Nephron (organoid): ENCODE results near the gene ZMYM4.
A peak's percentile ranks its signal among the peaks of the same experiment; 100 is the strongest.

Source experiments
- H3K27ac Mint-ChIP-seq, 3 experiments: 2 replicates each; pipeline ENCODE4 v1.8.0; 2020; ENCODE audit warnings: mixed read lengths in 3 of 3, mild to moderate bottlenecking in 2 of 3, moderate library complexity in 1 of 3
- H3K27me3 Mint-ChIP-seq: 2 replicates; pipeline ENCODE4 v1.8.0; 2021; ENCODE audit warnings: low read depth, mild to moderate bottlenecking, moderate library complexity, mixed read lengths
- H3K36me3 Mint-ChIP-seq: 2 replicates; pipeline ENCODE4 v1.8.0; 2020; ENCODE audit warnings: low read depth, mixed read lengths
- H3K4me1 Mint-ChIP-seq: 2 replicates; pipeline ENCODE4 v1.8.0; 2020; ENCODE audit warnings: mixed read lengths
- H3K4me3 Mint-ChIP-seq, 3 experiments: 2 replicates each; pipeline ENCODE4 v1.8.0; 2020; ENCODE audit warnings: mild to moderate bottlenecking in 3 of 3, mixed read lengths in 3 of 3, moderate library complexity in 2 of 3
- H3K9me3 Mint-ChIP-seq: 2 replicates; pipeline ENCODE4 v1.8.0; 2020; ENCODE audit warnings: mixed read lengths
- CTCF ChIP-seq, 3 experiments: fragments of 200-600 bp; sonication (generic); IDR thresholded peaks; one replicate each; pipeline ENCODE4 v1.5.0; 2021; ENCODE audit warnings: antibody characterized with exemption in 3 of 3; ENCODE audit not compliant: unreplicated experiment in 3 of 3

The ZMYM4 gene

DNA sequence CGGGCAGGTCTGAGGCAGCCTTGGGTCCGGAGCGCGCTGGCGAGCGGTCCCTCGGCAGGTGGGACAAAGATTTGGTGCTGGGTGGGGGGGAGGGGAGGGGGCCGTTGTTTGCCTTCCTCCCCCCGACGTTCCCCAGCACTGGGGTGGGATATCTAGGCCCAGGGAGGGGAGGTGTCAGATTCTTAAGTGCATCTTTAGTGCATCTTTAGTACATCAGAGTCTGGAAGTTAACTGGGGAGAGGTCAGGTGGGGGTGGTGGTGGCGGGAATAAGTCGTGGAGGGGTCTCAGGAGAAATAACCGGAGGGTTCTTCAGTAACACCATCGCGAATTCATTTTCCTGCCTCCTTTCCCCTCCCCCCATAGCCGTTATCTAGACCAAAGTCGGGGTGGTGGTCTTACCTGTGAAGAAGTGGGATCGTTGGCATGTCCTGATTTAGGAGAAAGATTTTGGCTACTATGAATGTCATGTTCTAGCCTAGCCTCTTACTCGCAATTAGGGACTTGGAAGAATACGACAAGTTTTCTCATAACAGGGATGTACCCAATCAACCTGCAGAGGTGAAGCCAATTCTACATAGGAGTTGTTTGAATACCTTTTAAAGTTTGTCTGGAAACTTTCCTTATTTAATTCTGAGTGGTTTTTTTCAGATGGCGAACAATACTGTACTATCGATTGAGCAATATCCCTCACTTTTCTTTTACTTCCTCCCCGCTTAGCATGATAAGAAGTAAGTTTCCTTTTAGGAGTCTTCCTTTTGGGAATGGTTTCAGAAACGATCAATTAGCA lies 886 bp downstream of the ZMYM4 start:
- Mint-ChIP-seq H3K27ac (peak overlapping the region; percentile 88 to 95 (median 93)), H3K36me3 (peaks cover 24% of the 10 kb centered on the region), H3K27me3 (no peaks in the 10 kb centered on the region), H3K4me3 (peak overlapping the region; percentile 84 to 94 (median 88)), H3K9me3 (no peaks in the 10 kb centered on the region), H3K4me1 (peaks cover 36% of the 10 kb centered on the region)
- no peak for TF ChIP-seq CTCF (IDR thresholded peaks at IDR 0.05; ENCODE audit: unreplicated experiment in 3 of 3)

- Mint-ChIP-seq H3K27ac (peak overlapping the region; percentile 88 to 95 (median 93)), H3K9me3 (no peaks in the 10 kb centered on the region), H3K27me3 (no peaks in the 10 kb centered on the region), H3K4me1 (peaks cover 31% of the 10 kb centered on the region), H3K36me3 (peaks cover 27% of the 10 kb centered on the region), H3K4me3 (peak overlapping the region; percentile 84 to 94 (median 88))
- TF ChIP-seq CTCF (IDR thresholded peaks at IDR 0.05; ENCODE audit: unreplicated experiment in 3 of 3): no peak
These were observed 1.4 kb downstream of the ZMYM4 start for GRCh38 chr1:35269989-35270289.

- peaks cover 23% of the 10 kb centered on the region for H3K4me1 Mint-ChIP-seq
- peak overlapping the region; percentile 84 to 94 (median 87) for H3K4me3 Mint-ChIP-seq
- no peaks in the 10 kb centered on the region for H3K9me3 Mint-ChIP-seq
These were observed 2.3 kb downstream of the ZMYM4 start for GRCh38 chr1:35270836-35271235.

GRCh38 chr1:35274197-35274596 lies 5.7 kb downstream of the ZMYM4 start:
- no peaks in the 10 kb centered on the region for H3K9me3 Mint-ChIP-seq
- no peak for TF ChIP-seq CTCF (IDR thresholded peaks at IDR 0.05; ENCODE audit: unreplicated experiment in 3 of 3)
- no peaks in the 10 kb centered on the region for H3K27me3 Mint-ChIP-seq
- H3K4me3 Mint-ChIP-seq: no peak overlapping the region
- no peak overlapping the region for H3K27ac Mint-ChIP-seq
- peaks cover 14% of the 10 kb centered on the region for H3K4me1 Mint-ChIP-seq
- peaks cover 53% of the 10 kb centered on the region for H3K36me3 Mint-ChIP-seq

More at GRCh38 chr1:35270836-35271235, 2.3 kb downstream of the ZMYM4 start:
- Mint-ChIP-seq H3K36me3 (peaks cover 27% of the 10 kb centered on the region), H3K27ac (peak overlapping the region; percentile 56 to 88 (median 60)), H3K27me3 (no peaks in the 10 kb centered on the region)
- no peak for TF ChIP-seq CTCF (IDR thresholded peaks at IDR 0.05; ENCODE audit: unreplicated experiment in 3 of 3)

- no peak for TF ChIP-seq CTCF (IDR thresholded peaks at IDR 0.05; ENCODE audit: unreplicated experiment in 3 of 3)
- no peaks in the 10 kb centered on the region for H3K4me1 Mint-ChIP-seq
- peaks cover 20% of the 10 kb centered on the region for H3K9me3 Mint-ChIP-seq
- H3K36me3 Mint-ChIP-seq: peaks cover 71% of the 10 kb centered on the region
- H3K27me3 Mint-ChIP-seq: no peaks in the 10 kb centered on the region
- no peak overlapping the region for H3K27ac Mint-ChIP-seq
- H3K4me3 Mint-ChIP-seq: no peak overlapping the region
These were observed 10.5 kb downstream of the ZMYM4 start for GRCh38 chr1:35278886-35279554.
